ENCODE data around the gene GRM7. TPM values are rescaled to one million over a fixed set of nuclear protein-coding genes. Genes with fewer than 3 reads are reported as not detected.

The GRM7 gene
- total RNA-seq, 2 donors from 2014 or later = 0.68 to 3.9 TPM

GRCh38 chr3:7226393-7226792, 365.5 kb downstream of the GRM7 start:
- no peak overlapping the region for H3K4me3 ChIP-seq
- no peaks in the 10 kb centered on the region for H3K4me1 ChIP-seq (ENCODE audit: control insufficient read depth in 1 of 2, low read depth in 2 of 2)
- no peak for TF ChIP-seq CTCF (IDR thresholded peaks at IDR 0.05)
- H3K27me3 ChIP-seq (replicated peaks; ENCODE audit: insufficient read depth) = no peaks in the 10 kb centered on the region
- H3K36me3 ChIP-seq = no peaks in the 10 kb centered on the region
- no peaks in the 10 kb centered on the region for H3K9me3 ChIP-seq
- no peak overlapping the region for H3K27ac ChIP-seq
- DNase-seq (ENCODE audit: low spot score) = no peak
- ATAC-seq (ENCODE audit: insufficient number of reproducible peaks, low FRiP score, low read depth) = no peak

GRCh38 chr3:7238565-7239295, 377.8 kb downstream of the GRM7 start:
- no peaks in the 10 kb centered on the region for H3K4me1 ChIP-seq (ENCODE audit: control insufficient read depth in 1 of 2, low read depth in 2 of 2)
- H3K27me3 ChIP-seq (replicated peaks; ENCODE audit: insufficient read depth) = no peaks in the 10 kb centered on the region
- H3K9me3 ChIP-seq = no peaks in the 10 kb centered on the region
- no peak overlapping the region for H3K27ac ChIP-seq
- H3K36me3 ChIP-seq = no peaks in the 10 kb centered on the region
- DNase-seq (ENCODE audit: low spot score) (no peak), ATAC-seq (ENCODE audit: insufficient number of reproducible peaks, low FRiP score, low read depth) (no peak)
- TF ChIP-seq CTCF (IDR thresholded peaks at IDR 0.05) = no peak
- no peak overlapping the region for H3K4me3 ChIP-seq

- DNase-seq (ENCODE audit: low spot score) = no peak
- Histone ChIP-seq H3K4me3 (no peak overlapping the region), H3K36me3 (no peaks in the 10 kb centered on the region), H3K27me3 (replicated peaks; ENCODE audit: insufficient read depth) (no peaks in the 10 kb centered on the region), H3K4me1 (ENCODE audit: control insufficient read depth in 1 of 2, low read depth in 2 of 2) (no peaks in the 10 kb centered on the region), H3K27ac (no peak overlapping the region), H3K9me3 (no peaks in the 10 kb centered on the region)
- no peak for ATAC-seq (ENCODE audit: insufficient number of reproducible peaks, low FRiP score, low read depth)
- no peak for TF ChIP-seq CTCF (IDR thresholded peaks at IDR 0.05)
These were observed 380.8 kb downstream of the GRM7 start for GRCh38 chr3:7241584-7242302.

GRCh38 chr3:7242303-7242635, 381.4 kb downstream of the GRM7 start:
- no peaks in the 10 kb centered on the region for H3K4me1 ChIP-seq (ENCODE audit: control insufficient read depth in 1 of 2, low read depth in 2 of 2)

More at GRCh38 chr3:7242303-7242635, 381.4 kb downstream of the GRM7 start:
- no peak overlapping the region for H3K27ac ChIP-seq
- DNase-seq (ENCODE audit: low spot score) = no peak
- ATAC-seq (ENCODE audit: insufficient number of reproducible peaks, low FRiP score, low read depth) = no peak
- no peaks in the 10 kb centered on the region for H3K36me3 ChIP-seq
- H3K4me3 ChIP-seq = no peak overlapping the region
- TF ChIP-seq CTCF (IDR thresholded peaks at IDR 0.05) = no peak
- H3K27me3 ChIP-seq (replicated peaks; ENCODE audit: insufficient read depth) = no peaks in the 10 kb centered on the region
- no peaks in the 10 kb centered on the region for H3K9me3 ChIP-seq

Measured in thoracic aorta (tissue), 2 donors.